Thyroid gland (tissue), 4 donors: ENCODE results near the gene RAB4B.

Experiments used
- POLR2A ChIP-seq, 2 donors: fragments of 450-650 bp; IDR thresholded peaks; one replicate each; pipeline ENCODE4 v1.6.1; 2017; ENCODE audit warnings: antibody characterized with exemption in 2 of 2, mild to moderate bottlenecking in 2 of 2, moderate library complexity in 1 of 2
- TF ChIP-seq, protein P1 (sequence below), 6 experiments: fragments of 200-600 bp in 3 of 6; fragments of 450-650 bp in 3 of 6; sonication (generic) in 3 of 6; IDR thresholded peaks; one replicate each; pipeline ENCODE4 v1.5.1; 2016 to 2019; ENCODE audit warnings: antibody characterized with exemption in 6 of 6, mild to moderate bottlenecking in 2 of 6, inconsistent platforms in 1 of 6, moderate library complexity in 1 of 6

DNA sequence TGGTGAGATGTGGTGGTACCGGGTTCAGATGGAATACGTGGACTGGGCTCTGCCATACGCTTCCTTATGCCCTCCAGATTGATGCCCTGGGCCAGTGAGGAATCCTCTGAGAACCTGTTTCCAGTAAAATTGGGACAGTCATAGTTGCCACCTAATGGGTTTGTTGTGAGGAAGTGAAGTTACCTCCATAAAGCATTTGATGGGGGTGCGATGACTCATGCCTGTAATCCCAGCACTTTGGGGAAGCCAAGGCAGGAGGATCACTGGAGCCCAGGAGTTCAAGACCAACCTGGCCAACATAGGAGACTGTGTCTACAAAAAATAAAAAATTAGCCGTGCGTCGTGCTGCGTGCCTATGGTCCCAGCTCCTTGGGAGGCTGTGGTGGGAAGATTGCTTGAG lies 22.3 kb upstream of the RAB4B start:
- no peak for TF ChIP-seq POLR2A (IDR thresholded peaks at IDR 0.05)
- TF ChIP-seq, protein P1, sequence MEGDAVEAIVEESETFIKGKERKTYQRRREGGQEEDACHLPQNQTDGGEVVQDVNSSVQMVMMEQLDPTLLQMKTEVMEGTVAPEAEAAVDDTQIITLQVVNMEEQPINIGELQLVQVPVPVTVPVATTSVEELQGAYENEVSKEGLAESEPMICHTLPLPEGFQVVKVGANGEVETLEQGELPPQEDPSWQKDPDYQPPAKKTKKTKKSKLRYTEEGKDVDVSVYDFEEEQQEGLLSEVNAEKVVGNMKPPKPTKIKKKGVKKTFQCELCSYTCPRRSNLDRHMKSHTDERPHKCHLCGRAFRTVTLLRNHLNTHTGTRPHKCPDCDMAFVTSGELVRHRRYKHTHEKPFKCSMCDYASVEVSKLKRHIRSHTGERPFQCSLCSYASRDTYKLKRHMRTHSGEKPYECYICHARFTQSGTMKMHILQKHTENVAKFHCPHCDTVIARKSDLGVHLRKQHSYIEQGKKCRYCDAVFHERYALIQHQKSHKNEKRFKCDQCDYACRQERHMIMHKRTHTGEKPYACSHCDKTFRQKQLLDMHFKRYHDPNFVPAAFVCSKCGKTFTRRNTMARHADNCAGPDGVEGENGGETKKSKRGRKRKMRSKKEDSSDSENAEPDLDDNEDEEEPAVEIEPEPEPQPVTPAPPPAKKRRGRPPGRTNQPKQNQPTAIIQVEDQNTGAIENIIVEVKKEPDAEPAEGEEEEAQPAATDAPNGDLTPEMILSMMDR (IDR thresholded peaks at IDR 0.05) = no peak
